Muscle of leg (tissue), 16 donors: ENCODE data around the gene MAP3K19. TPM values are rescaled to one million over a fixed set of nuclear protein-coding genes. Genes with fewer than 3 reads are reported as not detected.
"Not testable (repeated sequence)": the region's sequence is repeated elsewhere in the genome, so short reads cannot be mapped to it uniquely, and the experiment has no call there.

Experiments
- DNase-seq: peaks from one replicate; pipeline ENCODE4 v3.0.0; 2013
- H3K27ac ChIP-seq: one replicate; pipeline ENCODE4 v1.5.1; 2013; ENCODE audit warnings: mild to moderate bottlenecking, low read length, control low read depth
- H3K27me3 ChIP-seq: one replicate; pipeline ENCODE4 v1.6.1; 2013; ENCODE audit warnings: low read length; ENCODE audit not compliant: control insufficient read depth, insufficient read depth
- H3K36me3 ChIP-seq: one replicate; pipeline ENCODE4 v1.6.1; 2013; ENCODE audit warnings: low read length; ENCODE audit not compliant: control insufficient read depth, insufficient read depth
- H3K4me1 ChIP-seq: one replicate; pipeline ENCODE4 v1.6.1; 2013; ENCODE audit warnings: low read length; ENCODE audit not compliant: control insufficient read depth, insufficient read depth
- H3K4me3 ChIP-seq: one replicate; pipeline ENCODE4 v1.5.1; 2013; ENCODE audit warnings: low read length, control low read depth
- H3K9me3 ChIP-seq: replicated peaks from 2 replicates; pipeline ENCODE4 v1.6.1; 2013; ENCODE audit warnings: low read depth, low read length; ENCODE audit not compliant: control insufficient read depth
- WGBS: methylation state at CpG from one replicate; pipeline ENCODE4 v1.1.5; 2013; ENCODE audit warnings: missing lambda C conversion rate; ENCODE audit not compliant: insufficient coverage; 5-methylcytosine and 5-hydroxymethylcytosine counted together
- long read RNA-seq, 11 donors: transcript quantifications; one replicate each; lab custom pipeline, GENCODE V29; 2026
- polyA plus RNA-seq, 8 donors: library from polyadenylated mRNA; unstranded; fragments of 120-200 nt; gene quantifications; one replicate each; pipeline versions ENCODE4 v1.2.1 to v1.2.3, GENCODE V29; 2013; ENCODE audit warnings: inconsistent platforms in 1 of 8, low replicate concordance in 1 of 8; ENCODE audit not compliant: insufficient read length in 8 of 8, insufficient read depth in 1 of 8
- total RNA-seq: library from RNA; stranded (reverse); fragments of 120-200 nt; gene quantifications from one replicate; pipeline ENCODE4 v1.2.4, GENCODE V29; 2013

Gene MAP3K19
- not detected for total RNA-seq
- polyA plus RNA-seq = under 1 TPM in 2 of 8 donors, not detected in 6; 0.12 to 0.13 TPM
- long read RNA-seq, donor 1 = 0 reads
- long read RNA-seq, donor 2 = 0 reads
- long read RNA-seq, donor 3 = 0 reads
- long read RNA-seq, donor 4 = 0 reads
- long read RNA-seq, donor 5 = 0 reads
- long read RNA-seq, donor 6 = 0 reads
- long read RNA-seq, donor 7 = 0 reads
- long read RNA-seq, donor 8 = 0 reads
- long read RNA-seq, donor 9 = 0 reads
- long read RNA-seq, donor 10 = 0 reads
- long read RNA-seq, donor 11 = 0 reads

GRCh38 chr2:135047300-135047699 is at the start of gene MAP3K19:
MAP3K19 (minus strand) TSS chr2:135047447; CDS start chr2:135024647, 22,800 bp downstream.
- peak; percentile 7 for DNase-seq
- H3K36me3 ChIP-seq = no peaks in the 10 kb centered on the region

GRCh38 chr2:135096665-135097446 is 49.6 kb upstream of the MAP3K19 start:
- DNase-seq = no peak
- Histone ChIP-seq H3K27me3 (no peaks in the 10 kb centered on the region), H3K36me3 (peaks cover 6% of the 10 kb centered on the region), H3K4me1 (no peaks in the 10 kb centered on the region), H3K4me3 (no peak overlapping the region), H3K9me3 (no peaks in the 10 kb centered on the region), H3K27ac (no peak overlapping the region)
- 57% methylated on average over 1 of the region's 4 CpGs for WGBS

More at GRCh38 chr2:135047300-135047699, at the start of gene MAP3K19:
- H3K9me3 ChIP-seq = no peaks in the 10 kb centered on the region
- no peak within 1 kb of the TSS for H3K27ac ChIP-seq
- H3K4me1 ChIP-seq = no peaks in the 10 kb centered on the region
- no peak within 1 kb of the TSS for H3K4me3 ChIP-seq
- H3K27me3 ChIP-seq = no peaks in the 10 kb centered on the region

- H3K27me3 ChIP-seq = no peaks in the 10 kb centered on the region
- DNase-seq = no peak
- H3K36me3 ChIP-seq = peaks cover 6% of the 10 kb centered on the region
- no peaks in the 10 kb centered on the region for H3K4me1 ChIP-seq
- H3K9me3 ChIP-seq = no peaks in the 10 kb centered on the region
- no peak overlapping the region for H3K4me3 ChIP-seq
- WGBS = no CpG with 5 or more reads among the region's 3 CpGs
- no peak overlapping the region for H3K27ac ChIP-seq
Observed at GRCh38 chr2:135095591-135095990, 48.3 kb upstream of the MAP3K19 start.

- peaks cover 6% of the 10 kb centered on the region for H3K36me3 ChIP-seq
- no peaks in the 10 kb centered on the region for H3K27me3 ChIP-seq
- H3K27ac ChIP-seq = no peak overlapping the region
- H3K4me3 ChIP-seq = no peak overlapping the region
- DNase-seq = no peak
- H3K9me3 ChIP-seq = no peaks in the 10 kb centered on the region
- no peaks in the 10 kb centered on the region for H3K4me1 ChIP-seq
- WGBS = 83% methylated on average over 1 of the region's 2 CpGs
Observed at GRCh38 chr2:135094508-135094907, 47.3 kb upstream of the MAP3K19 start.

- no peak overlapping the region for H3K27ac ChIP-seq
- H3K36me3 ChIP-seq = peaks cover 6% of the 10 kb centered on the region
- H3K4me1 ChIP-seq = no peaks in the 10 kb centered on the region
- no peak for DNase-seq
- no CpG with 5 or more reads among the region's 3 CpGs for WGBS
- peaks cover 4% of the 10 kb centered on the region for H3K9me3 ChIP-seq
- no peaks in the 10 kb centered on the region for H3K27me3 ChIP-seq
- H3K4me3 ChIP-seq = no peak overlapping the region
Observed at GRCh38 chr2:135093670-135094330, 46.6 kb upstream of the MAP3K19 start.

GRCh38 chr2:135093193-135093592 is 45.9 kb upstream of the MAP3K19 start:
- Histone ChIP-seq H3K27me3 (no peaks in the 10 kb centered on the region), H3K36me3 (peaks cover 6% of the 10 kb centered on the region), H3K27ac (no peak overlapping the region), H3K9me3 (peaks cover 6% of the 10 kb centered on the region), H3K4me1 (no peaks in the 10 kb centered on the region), H3K4me3 (no peak overlapping the region)
- DNase-seq = no peak

- peaks cover 6% of the 10 kb centered on the region for H3K9me3 ChIP-seq
- DNase-seq = no peak
- WGBS = no CpG with 5 or more reads among the region's 1 CpG
- no peaks in the 10 kb centered on the region for H3K27me3 ChIP-seq
- no peak overlapping the region for H3K27ac ChIP-seq
- peaks cover 6% of the 10 kb centered on the region for H3K36me3 ChIP-seq
- no peaks in the 10 kb centered on the region for H3K4me1 ChIP-seq
- H3K4me3 ChIP-seq = no peak overlapping the region
Observed at GRCh38 chr2:135091681-135092080, 44.4 kb upstream of the MAP3K19 start.

- H3K4me3 ChIP-seq, H3K36me3 ChIP-seq, H3K4me1 ChIP-seq, DNase-seq, H3K27me3 ChIP-seq, H3K27ac ChIP-seq: not testable (repeated sequence)
- H3K9me3 ChIP-seq = peaks cover 10% of the 10 kb centered on the region
- WGBS = 100% methylated on average over 2 of the region's 4 CpGs
Observed at GRCh38 chr2:135089597-135089996, 42.4 kb upstream of the MAP3K19 start.

GRCh38 chr2:135086222-135086621 is 39.0 kb upstream of the MAP3K19 start:
- WGBS = no CpG with 5 or more reads among the region's 2 CpGs
- no peaks in the 10 kb centered on the region for H3K4me1 ChIP-seq
- peaks cover 17% of the 10 kb centered on the region for H3K9me3 ChIP-seq
- no peak overlapping the region for H3K4me3 ChIP-seq
- no peaks in the 10 kb centered on the region for H3K27me3 ChIP-seq
- H3K27ac ChIP-seq = no peak overlapping the region
- DNase-seq = no peak
- H3K36me3 ChIP-seq = peaks cover 3% of the 10 kb centered on the region

- Histone ChIP-seq H3K36me3 (peaks cover 5% of the 10 kb centered on the region), H3K4me1 (no peaks in the 10 kb centered on the region), H3K27ac (no peak overlapping the region), H3K4me3 (no peak overlapping the region), H3K9me3 (peaks cover 12% of the 10 kb centered on the region), H3K27me3 (no peaks in the 10 kb centered on the region)
- DNase-seq = no peak
Observed at GRCh38 chr2:135078417-135078816, 31.2 kb upstream of the MAP3K19 start.
